ENCODE data around the gene MAP3K4.

The MAP3K4 gene

GRCh38 chr6:161150136-161150535 is 158.6 kb downstream of the MAP3K4 start:
- no peak for DNase-seq (ENCODE audit: low read depth)

GRCh38 chr6:161150566-161150965 is 159.0 kb downstream of the MAP3K4 start:
- no peak for DNase-seq (ENCODE audit: low read depth)

GRCh38 chr6:161151059-161151645 is 159.6 kb downstream of the MAP3K4 start:
- DNase-seq (ENCODE audit: low read depth) = no peak

GRCh38 chr6:161151660-161152526 is 160.3 kb downstream of the MAP3K4 start:
- DNase-seq (ENCODE audit: low read depth) = no peak

GRCh38 chr6:161152527-161152862 is 160.9 kb downstream of the MAP3K4 start:
- no peak for DNase-seq (ENCODE audit: low read depth)

- no peak for DNase-seq (ENCODE audit: low read depth)
Observed at GRCh38 chr6:161152907-161153662, 161.5 kb downstream of the MAP3K4 start.

GRCh38 chr6:161153725-161154124 is 162.2 kb downstream of the MAP3K4 start:
- no peak for DNase-seq (ENCODE audit: low read depth)

GRCh38 chr6:161154796-161155335 is 163.3 kb downstream of the MAP3K4 start:
- no peak for DNase-seq (ENCODE audit: low read depth)

GRCh38 chr6:161161121-161161520 is 169.6 kb downstream of the MAP3K4 start:
- DNase-seq (ENCODE audit: low read depth) = no peak

GRCh38 chr6:161161889-161162624 is 170.5 kb downstream of the MAP3K4 start:
- DNase-seq (ENCODE audit: low read depth) = no peak

- DNase-seq (ENCODE audit: low read depth) = no peak
Observed at GRCh38 chr6:161162722-161163121, 171.2 kb downstream of the MAP3K4 start.

- DNase-seq (ENCODE audit: low read depth) = no peak
Observed at GRCh38 chr6:161163466-161164181, 172.1 kb downstream of the MAP3K4 start.

- DNase-seq (ENCODE audit: low read depth) = no peak
Observed at GRCh38 chr6:161164182-161164625, 172.6 kb downstream of the MAP3K4 start.

- no peak for DNase-seq (ENCODE audit: low read depth)
Observed at GRCh38 chr6:161166176-161166575, 174.6 kb downstream of the MAP3K4 start.

- no peak for DNase-seq (ENCODE audit: low read depth)
Observed at GRCh38 chr6:161166677-161167076, 175.1 kb downstream of the MAP3K4 start.

Measured in stimulated activated CD8-positive, alpha-beta memory T cell treated with anti-CD3 and anti-CD28 coated beads, Interleukin-15, amount 100 ng/mL, for 1 hour (primary cell).